GM18867 (cell line): ENCODE data around the gene RAB3D.
"Not testable (repeated sequence)": the region's sequence is repeated elsewhere in the genome, so short reads cannot be mapped to it uniquely, and the experiment has no call there.

Source experiments
- ATAC-seq: cut with Tn5 transposase; IDR thresholded peaks from one replicate; pipeline ENCODE4 v1.9.1; 2021; ENCODE audit warnings: mild to moderate bottlenecking, moderate library complexity; ENCODE audit not compliant: unreplicated experiment

The RAB3D gene

GRCh38 chr19:11339254-11340098, at the start of gene RAB3D:
TSS of gene RAB3D (minus strand) at chr19:11339657. CDS start at chr19:11337399, 2,258 bp downstream.
- peak; percentile 74 for ATAC-seq

- no peak for ATAC-seq
These were observed 47.9 kb upstream of the RAB3D start for GRCh38 chr19:11387162-11388034.

- ATAC-seq = no peak
These were observed 45.3 kb upstream of the RAB3D start for GRCh38 chr19:11384778-11385129.

- no peak for ATAC-seq
These were observed 44.2 kb upstream of the RAB3D start for GRCh38 chr19:11383706-11384048.

- no peak for ATAC-seq
These were observed 43.6 kb upstream of the RAB3D start for GRCh38 chr19:11382898-11383705.

GRCh38 chr19:11380653-11381537, 41.4 kb upstream of the RAB3D start:
- peak; percentile 74 for ATAC-seq

GRCh38 chr19:11379857-11380350, 40.4 kb upstream of the RAB3D start:
- no peak for ATAC-seq

GRCh38 chr19:11379269-11379845, 39.9 kb upstream of the RAB3D start:
- ATAC-seq = not testable (repeated sequence)

GRCh38 chr19:11378319-11379189, 39.1 kb upstream of the RAB3D start:
- ATAC-seq = no peak

GRCh38 chr19:11377756-11378155, 38.3 kb upstream of the RAB3D start:
- ATAC-seq = no peak

- no peak for ATAC-seq
These were observed 37.8 kb upstream of the RAB3D start for GRCh38 chr19:11377237-11377636.

- no peak for ATAC-seq
These were observed 35.9 kb upstream of the RAB3D start for GRCh38 chr19:11375143-11375948.

- ATAC-seq = peak; percentile 83
These were observed 35.1 kb upstream of the RAB3D start, which contains the start of gene SWSAP1 for GRCh38 chr19:11374433-11375142. TSS of gene SWSAP1 (plus strand) at chr19:11374666. CDS start at chr19:11374681, 15 bp downstream.

- ATAC-seq = no peak
These were observed 34.5 kb upstream of the RAB3D start for GRCh38 chr19:11373885-11374432.

GRCh38 chr19:11373166-11373884, 33.9 kb upstream of the RAB3D start:
- no peak for ATAC-seq

GRCh38 chr19:11370744-11371143, 31.3 kb upstream of the RAB3D start:
- no peak for ATAC-seq
